HG03196 (cell line): ENCODE data around the gene CYP2C8.
"Not testable (repeated sequence)": the region's sequence is repeated elsewhere in the genome, so short reads cannot be mapped to it uniquely, and the experiment has no call there.

ENCODE experiments used
- ATAC-seq: cut with Tn5 transposase; IDR thresholded peaks from one replicate; pipeline ENCODE4 v1.9.1; 2021; ENCODE audit not compliant: unreplicated experiment

CYP2C8 gene

DNA sequence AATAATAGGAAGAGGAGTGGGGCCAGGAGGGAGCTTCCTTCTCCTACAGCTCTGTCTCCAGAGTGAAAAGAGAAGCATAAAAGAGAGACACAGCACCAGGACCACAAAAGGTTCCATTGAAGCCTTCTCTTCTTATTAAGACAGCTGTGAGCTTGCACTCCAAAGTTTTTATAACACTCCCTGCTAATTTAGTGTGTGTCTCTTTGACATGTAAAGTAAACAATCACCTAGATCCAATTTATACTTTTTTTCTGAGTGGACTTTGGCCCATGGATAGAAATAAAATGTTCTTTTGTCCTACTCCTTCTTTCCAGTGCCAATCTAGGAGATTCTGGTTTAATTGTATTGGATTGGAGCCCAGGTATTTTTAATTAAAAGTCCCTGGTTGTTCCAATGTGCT, at the start of gene CYP2C8:
CYP2C8 (minus strand) TSS at position 212 of the 400 bp plus-strand sequence; CDS start at position 117, 95 bp downstream.
- ATAC-seq = no peak

DNA sequence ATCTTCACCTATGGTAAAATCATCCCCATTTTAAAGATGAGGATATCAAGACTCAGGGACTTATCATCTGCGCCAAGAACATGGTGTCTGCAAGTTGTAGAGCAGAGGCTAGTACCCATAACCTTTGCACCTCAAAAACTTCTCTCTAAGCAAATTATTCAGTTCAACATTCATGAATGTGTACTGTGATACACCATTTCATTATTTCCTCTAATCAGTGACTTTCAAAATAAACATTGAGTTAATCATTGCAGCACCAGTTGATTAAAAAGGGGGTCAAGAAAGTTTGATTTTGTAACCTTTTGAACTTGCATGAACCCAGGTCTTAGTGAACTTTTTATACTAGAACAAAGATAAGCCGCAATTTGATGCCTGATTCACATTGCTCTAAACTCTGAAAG, 47.6 kb upstream of the CYP2C8 start:
- ATAC-seq = no peak

DNA sequence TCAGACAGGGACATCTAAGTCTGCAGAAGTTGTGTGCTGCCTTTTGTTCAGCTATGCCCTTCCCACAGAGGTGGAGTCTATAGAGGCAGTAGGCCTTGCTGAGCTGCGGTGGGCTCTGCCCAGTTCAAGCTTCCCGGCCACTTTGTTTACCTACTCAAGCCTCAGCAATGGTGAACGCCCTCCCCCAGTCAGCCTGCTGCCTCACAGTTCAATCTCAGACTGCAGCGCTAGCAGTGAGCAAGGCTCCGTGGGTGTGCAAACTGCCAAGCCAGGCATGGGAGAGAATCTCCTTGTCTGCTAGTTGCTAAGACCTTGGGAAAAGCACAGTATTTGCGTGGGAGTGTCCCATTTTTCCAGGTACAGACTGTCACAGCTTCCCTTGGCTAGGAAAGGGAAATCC, 41.5 kb upstream of the CYP2C8 start:
- not testable (repeated sequence) for ATAC-seq

DNA sequence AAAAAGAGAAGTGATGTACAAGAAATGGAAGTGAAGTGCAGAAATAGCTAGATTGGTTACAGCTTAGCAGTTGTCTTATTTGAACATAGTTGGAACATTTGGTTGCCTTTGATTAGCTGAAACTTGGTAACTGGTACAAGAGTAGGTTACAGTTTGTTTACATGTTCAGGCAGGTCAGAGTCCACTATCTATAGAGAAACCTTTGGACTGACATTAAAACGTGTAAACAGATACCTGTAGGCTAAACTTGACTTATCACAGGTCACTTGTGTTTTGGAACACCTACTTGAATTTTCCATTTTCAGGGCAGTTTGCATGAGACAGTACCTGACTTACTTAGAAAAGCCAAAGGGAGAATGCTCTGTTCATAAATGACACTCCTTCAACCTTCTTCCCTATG, 28.5 kb upstream of the CYP2C8 start:
- no peak for ATAC-seq

DNA sequence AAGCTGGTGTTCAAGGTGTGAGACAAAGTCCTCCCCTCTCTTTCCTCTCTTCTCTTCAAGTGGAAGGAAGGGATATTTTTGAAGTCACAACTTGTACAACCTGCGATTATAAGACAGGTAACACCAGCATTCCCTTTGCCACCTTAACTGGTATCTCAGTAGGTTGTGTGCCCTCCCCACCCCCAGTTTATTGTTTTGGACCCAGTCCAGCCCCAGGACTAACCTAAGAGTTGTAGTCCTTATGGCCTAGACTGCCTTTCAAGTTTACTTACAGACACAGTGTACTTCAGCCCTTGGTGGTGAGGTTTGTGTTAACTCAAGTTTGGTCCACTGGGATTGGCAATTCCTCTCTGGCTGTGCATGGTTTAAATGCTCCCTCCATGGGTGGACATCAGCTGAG, 26.8 kb upstream of the CYP2C8 start:
- no peak for ATAC-seq

DNA sequence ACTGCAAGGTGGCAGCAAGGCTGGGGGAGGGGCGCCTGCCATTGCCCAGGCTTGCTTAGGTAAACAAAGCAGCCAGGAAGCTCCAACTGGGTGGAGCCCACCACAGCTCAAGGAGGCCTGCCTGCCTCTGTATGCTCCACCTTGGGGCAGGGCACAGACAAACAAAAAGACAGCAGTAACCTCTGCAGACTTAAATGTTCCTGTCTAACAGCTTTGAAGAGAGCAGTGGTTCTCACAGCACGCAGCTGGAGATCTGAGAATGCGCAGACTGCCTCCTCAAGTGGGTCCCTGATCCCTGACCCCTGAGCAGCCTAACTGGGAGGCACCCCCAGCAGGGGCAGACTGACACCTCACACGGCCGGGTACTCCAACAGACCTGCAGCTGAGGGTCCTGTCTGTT, 10.3 kb upstream of the CYP2C8 start:
- ATAC-seq = not testable (repeated sequence)

DNA sequence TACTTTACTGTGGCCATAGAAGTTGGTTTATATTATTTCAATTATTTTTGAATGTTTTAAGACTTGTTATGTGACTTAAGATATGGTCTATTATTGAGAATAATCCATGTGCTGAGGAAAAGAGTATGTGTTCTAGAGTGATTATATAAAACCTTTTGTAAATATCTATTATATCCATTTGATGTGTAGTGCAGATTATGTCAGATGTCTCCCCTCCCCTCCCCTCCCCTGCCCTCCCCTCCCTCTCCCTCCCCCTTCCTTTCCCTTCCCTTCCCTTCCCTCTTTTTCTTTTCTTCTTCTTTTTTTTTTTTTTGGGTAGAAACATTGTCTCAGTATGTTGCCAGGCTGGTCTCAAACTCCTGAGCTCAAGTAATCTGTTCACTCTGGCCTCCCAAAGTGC, 8.3 kb upstream of the CYP2C8 start:
- no peak for ATAC-seq

DNA sequence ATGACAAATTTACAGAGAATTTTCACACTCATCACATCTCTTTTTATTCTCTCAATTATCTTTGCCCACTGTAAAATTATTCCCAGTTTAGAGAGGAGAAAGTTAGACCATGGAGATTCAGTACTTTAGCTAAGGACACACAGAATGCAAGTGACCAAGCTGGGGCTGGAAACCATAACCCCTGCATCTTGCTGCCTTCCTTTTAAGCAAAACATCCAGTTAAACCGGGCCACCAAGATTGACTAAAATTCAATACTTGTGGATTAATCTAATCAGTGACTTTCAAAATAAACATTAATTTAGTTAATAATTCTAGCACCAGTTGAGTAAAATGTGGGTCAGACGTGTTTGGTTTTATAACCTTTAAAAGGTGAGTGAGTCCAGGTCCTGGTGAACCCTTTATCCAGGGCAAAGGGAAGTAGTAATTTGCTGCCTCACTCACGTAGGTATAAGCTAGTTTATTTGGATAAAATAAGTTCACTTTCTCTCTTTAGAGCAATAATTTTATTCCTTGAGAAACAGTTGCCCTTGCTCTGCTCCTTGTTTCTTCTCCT, 1.9 kb upstream of the CYP2C8 start:
- ATAC-seq = no peak

DNA sequence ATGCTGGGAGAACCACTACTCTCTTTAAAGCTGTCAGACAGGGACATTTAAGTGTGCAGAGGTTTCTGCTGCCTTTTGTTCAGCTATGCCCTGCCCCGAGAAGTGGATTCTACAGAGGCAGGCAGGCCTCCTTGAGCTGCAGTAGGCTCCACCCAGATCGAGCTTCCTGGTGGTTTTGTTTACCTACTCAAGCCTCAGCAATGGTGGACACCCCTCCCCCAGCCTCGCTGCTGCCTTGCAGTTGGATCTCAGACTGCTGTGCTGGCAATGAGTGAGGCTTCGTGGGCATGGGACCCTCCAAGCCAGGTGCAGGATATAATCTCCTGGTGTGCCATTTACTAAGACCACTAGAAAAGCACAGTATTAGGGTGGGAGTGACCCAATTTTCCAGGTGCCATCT, 5.2 kb downstream of the CYP2C8 start:
- not testable (repeated sequence) for ATAC-seq

DNA sequence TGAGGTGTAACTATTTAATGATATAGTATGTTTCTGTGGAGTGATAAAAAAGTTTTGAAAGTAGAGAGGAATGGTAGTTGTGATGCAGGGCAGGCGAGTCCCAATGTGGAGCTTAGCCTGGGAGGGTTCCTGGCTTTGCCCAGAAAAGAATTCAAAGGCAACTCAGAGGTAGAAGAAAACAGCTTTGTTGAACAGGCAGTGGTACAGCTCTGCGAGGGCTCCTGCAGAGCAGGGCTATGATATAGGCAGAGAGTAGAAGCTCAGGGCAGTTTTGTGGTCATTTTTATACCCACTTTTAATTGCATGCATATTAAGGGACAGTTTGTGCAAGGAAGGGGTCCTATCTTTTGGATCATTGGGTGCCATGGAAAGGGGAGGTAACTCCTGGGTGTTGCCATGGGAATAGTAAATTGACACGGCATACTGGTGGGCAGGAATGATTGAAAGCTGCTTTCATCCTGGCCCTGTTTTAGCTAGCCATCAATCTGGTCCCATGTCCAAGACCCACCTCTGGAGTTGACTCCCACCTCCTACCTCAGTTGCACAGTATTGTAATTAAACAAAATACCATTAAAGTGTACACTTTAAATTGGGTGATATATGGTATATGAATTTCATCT, 12.4 kb downstream of the CYP2C8 start:
- ATAC-seq = no peak

DNA sequence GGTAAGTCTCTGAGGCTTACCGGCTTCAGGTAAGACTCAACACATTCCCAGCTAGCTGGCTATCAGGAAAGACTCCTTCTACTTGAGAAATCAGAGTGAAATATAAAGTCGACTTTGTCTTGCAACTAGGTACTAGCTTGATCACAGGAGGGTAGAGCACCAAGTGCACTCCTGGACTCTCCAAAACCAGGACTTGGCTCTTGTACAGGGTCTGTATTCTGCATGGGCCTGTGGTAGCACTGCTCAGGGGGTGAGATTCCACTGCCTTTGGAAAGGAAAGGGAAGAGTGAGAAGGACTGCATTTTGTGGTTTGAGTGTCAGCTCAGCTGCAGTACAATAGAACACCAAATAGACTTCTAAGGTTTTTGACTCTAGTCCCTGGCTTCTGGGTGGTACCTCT, 19.4 kb downstream of the CYP2C8 start:
- ATAC-seq = no peak

DNA sequence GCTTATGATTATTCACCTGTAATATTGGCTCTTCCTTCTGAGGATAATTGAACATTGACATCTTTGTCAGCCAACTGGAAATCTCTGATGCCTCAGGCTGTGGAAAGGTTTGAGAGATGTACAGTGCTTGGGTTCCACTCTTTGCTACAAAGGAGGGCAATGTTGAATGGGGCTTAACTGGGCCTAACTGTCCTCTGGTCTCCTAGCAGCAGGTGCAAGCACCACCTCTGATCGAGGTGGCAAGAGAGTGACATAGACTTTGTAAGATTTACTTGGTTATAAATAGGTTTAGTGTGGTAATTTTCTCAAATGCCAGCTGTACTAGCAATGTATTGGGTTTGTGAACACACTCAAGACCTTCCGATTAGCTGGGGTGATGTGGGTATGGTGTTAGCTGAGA, 21.1 kb downstream of the CYP2C8 start:
- ATAC-seq = no peak

DNA sequence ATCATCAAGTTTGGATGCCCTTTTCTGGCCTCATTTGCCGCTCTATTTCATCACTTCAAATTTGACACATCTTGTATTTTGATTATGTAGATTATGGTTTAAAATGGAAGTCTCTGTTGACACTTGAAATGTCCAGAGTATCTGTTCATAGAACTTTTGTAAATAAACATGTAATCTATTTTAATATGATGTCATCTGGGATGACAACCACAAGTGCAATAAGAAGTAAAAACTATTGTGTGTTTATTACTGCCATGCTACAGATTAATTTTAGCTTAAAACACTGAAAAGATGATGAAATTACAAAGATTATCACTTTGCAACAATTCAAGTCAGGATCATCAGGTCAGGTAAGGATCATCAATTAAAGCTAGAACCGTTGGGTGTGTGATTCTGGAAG, 30.0 kb downstream of the CYP2C8 start:
- ATAC-seq = no peak

DNA sequence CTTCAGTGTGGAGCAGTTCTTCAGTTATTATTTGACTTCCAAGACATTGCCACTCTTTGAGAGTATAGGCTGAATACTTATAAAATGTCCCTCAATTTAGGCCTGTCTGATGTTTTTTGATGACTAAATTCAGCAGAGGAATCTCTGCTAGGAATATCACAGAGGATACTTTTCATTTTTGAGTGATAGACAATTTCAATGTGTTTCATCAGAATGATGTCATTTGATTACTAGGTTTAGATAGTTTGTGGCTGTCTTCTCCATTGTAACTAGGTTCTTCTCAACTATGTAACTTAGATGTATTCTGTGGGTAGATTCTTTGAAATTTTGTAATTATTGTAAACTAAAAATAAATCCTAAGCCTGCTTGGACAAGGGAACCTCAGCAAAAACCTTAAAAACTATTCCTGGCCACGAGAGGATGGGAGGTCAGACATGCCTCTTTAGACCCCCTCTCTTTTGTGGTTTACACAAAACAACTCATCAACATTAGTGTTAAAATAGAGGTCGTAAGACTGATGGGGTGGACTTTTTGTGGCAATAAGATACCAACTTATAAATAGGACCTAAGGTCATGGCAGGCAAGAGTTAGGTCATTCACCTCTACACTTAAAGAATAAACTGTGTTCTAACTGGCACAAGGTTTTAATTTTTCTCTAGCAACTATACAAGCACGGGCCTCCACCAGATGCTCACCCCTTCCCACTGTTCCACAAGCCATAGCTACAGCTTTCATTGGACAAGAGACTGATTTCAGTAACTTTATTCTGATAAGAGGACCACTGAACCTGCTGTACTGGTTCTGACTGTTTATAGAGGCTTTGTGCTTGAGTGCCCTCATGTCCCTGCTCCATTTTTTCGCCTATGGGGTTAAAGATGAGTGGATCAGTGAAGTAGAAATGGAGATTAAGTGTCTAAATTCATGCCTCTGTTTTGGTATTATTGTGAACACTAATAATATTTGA, 33.7 kb downstream of the CYP2C8 start:
- no peak for ATAC-seq

DNA sequence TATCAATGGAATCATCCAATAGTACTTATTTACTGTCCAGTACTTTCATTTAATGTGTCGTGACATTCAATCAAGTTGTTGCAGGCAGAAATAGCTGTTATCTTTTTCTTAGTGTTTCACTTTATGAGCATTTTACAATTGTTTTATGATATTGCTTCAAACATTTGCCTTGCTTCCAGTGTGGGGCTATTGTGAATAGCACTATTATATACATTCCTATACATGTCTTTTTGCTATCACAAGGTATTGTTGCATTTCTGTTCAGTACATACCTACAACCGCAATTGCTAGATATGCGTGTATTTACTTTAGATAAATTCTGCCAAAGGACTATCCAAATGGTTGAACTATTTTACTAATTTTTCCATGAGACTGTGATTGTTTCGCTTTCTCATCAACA, 34.9 kb downstream of the CYP2C8 start:
- no peak for ATAC-seq

DNA sequence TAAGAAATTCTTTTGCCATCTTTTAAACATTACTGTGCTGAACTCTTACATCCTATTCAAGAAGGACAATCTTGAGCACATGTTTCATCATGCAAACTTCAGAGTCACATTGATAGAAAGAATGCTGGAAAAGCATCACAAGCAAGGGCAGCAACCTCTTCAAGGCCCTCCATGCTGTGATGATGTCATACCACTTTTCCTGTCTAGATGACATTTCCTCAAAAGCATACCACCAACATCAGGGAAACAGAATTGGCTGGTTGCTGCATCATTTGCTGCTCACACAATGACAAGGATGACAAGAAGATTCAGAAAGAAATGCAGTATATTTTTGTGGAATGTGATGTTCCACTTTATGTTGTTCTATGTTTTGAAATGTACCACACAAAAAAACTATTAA, 37.6 kb downstream of the CYP2C8 start:
- no peak for ATAC-seq

DNA sequence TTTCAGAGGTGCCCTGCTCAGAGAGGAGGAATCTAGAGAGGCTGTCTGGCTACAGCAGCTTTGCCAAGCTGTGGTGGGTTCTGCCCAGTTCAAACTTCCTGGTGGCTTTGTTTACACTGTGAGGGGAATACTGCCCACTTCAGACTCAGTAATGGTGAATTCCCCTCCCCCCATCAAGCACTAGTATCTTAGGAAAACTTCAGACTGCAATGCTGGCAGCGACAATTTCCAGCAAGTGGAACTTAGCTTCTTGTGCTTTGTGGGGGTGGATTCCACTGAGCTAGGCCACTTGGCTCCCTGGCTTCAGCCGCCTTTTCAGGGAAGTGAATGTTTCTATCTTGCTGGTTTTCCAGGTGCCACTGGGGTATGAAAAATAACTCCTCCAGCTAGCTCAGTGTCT, 42.8 kb downstream of the CYP2C8 start:
- no peak for ATAC-seq

DNA sequence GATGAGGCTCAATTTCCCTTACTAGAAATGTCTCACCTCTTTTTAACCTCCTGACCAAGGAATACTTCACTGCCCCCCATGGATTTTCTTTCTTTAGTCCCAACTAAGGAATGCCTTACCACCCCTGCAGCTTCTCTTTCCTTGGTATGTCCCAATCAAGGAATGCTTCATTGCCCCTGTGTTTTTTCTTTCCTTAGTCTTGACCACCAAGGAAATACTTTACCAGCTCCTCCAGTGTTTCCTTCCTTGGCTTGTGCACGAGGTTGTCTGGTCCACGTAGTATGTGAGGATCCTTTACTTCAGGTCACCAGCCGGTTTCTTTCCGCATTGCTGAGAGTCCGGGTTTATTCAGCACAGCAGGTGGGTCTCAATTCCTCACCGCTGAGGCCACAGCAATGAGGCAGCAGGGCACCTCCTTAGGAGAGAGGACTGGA, 71.5 kb downstream of the CYP2C8 start:
- no peak for ATAC-seq

DNA sequence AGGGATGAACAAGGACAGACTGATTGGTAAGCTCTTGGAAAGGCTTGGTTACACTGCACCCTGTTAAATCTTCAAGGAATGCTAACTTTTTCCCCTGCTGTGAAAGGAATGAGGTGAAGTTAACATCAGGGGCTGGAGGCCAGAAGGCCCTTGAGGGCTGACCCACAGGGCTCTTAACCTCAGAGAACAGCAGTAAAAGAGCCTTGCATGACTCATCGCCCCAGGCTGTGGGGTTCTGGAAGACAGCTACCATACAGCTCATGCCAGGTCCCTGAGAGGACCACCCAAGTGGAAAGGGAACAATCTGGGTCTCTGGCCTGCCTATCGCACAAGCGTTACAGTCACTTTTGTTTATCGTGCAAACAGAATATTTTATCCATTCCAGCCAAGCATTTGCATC, 76.5 kb downstream of the CYP2C8 start:
- no peak for ATAC-seq

DNA sequence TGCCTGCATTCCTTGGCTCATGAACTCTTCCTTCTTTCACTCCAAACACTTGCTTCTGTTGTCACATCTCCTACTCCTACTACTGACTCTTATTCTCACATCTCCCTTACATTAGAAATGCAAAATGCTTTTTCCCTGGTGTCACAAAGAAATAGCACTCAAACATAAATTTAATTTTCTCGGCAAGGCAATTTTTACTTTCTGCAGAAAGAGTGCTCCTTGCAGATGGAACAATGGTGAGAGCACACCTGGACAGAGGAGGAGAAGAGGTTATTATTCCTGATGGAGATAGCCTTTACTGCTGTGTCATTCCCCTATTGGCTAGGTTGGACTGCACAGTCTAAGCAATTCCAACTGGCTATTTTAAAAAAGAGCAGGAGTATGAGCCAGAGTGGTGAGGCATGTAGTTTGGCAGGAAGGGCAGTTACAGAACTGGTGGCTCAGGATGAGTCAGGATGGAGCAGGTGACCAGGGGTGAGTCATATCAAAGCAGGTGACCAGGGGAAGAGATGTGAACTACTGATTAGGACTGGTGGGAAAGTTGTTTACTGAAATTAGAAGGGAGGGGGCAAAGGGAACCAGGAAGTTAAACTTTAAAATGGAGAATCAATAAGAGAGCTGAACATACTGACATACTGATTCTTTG, 77.9 kb downstream of the CYP2C8 start:
- ATAC-seq = no peak

DNA sequence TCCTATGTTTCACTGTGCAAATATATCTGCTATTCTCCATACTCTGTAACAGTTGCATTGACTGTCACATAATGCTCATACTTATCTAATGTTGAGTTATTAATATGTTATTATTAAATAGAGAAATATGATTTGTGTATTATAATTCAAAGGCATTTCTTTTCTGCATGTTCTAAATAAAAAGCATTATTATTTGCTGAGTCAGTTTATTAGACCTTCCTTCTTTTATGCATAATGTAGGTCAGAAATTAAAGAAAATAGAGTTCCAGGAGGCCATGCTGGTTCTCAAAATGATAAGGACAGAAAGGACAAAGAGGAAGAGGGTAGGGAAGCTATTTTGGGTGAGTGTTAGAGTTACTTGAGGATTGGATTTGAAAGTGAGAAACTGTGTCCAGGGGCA, 80.1 kb downstream of the CYP2C8 start:
- no peak for ATAC-seq
